Adipocyte (in vitro differentiated cells): Measurements from ENCODE around the gene SLC12A3.
"Not testable (repeated sequence)": the region's sequence is repeated elsewhere in the genome, so short reads cannot be mapped to it uniquely, and the experiment has no call there.

ENCODE experiments used
- DNase-seq: peaks from one replicate; pipeline ENCODE4 v3.0.0-alpha.2; 2015; ENCODE audit warnings: low read depth
- H3K27me3 ChIP-seq: replicated peaks from 2 replicates; pipeline ENCODE4 v1.7.0; 2013; ENCODE audit warnings: mild to moderate bottlenecking, low read length, moderate library complexity; ENCODE audit not compliant: control insufficient read depth, insufficient read depth
- H3K36me3 ChIP-seq: 2 replicates; pipeline ENCODE4 v1.7.0; 2013; ENCODE audit warnings: low read length, mild to moderate bottlenecking, moderate library complexity; ENCODE audit not compliant: control insufficient read depth, insufficient read depth, severe bottlenecking
- H3K4me1 ChIP-seq: 2 replicates; pipeline ENCODE4 v1.7.0; 2013; ENCODE audit warnings: mild to moderate bottlenecking, low read length, moderate library complexity; ENCODE audit not compliant: control insufficient read depth, insufficient read depth
- H3K4me3 ChIP-seq: 2 replicates; pipeline ENCODE4 v1.7.0; 2013; ENCODE audit warnings: mild to moderate bottlenecking, low read length, moderate library complexity
- H3K9ac ChIP-seq: 2 replicates; pipeline ENCODE4 v1.7.0; 2013; ENCODE audit warnings: mild to moderate bottlenecking, low read length, moderate library complexity
- H3K9me3 ChIP-seq: 2 replicates; pipeline ENCODE4 v1.7.0; 2013; ENCODE audit warnings: mild to moderate bottlenecking, low read length, moderate library complexity; ENCODE audit not compliant: control insufficient read depth

The SLC12A3 gene

DNA sequence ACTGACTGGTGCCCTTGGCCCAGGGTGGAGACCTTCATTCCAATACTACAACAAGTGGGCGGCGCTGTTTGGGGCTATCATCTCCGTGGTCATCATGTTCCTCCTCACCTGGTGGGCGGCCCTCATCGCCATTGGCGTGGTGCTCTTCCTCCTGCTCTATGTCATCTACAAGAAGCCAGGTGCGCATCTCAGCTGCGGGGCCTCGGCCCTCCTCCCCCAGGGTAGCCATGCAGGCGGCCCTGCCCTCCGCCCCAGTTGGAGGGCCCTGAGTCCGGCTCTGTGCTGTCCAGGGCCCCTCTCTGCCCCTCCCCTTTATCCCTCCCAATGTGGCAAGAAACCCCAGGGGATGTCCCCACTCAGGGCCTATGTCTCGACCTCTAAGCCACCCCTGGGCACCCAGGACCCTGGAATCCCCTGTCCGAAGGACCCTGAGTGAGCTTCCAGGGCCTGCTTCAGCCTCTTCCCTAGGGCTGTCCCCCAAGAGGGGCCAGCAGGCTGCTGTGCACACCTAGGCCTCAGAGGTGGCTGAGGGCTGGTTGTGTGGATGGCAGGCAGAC, 19.1 kb downstream of the SLC12A3 start:
- Histone ChIP-seq H3K4me3 (no peak overlapping the region), H3K9me3 (no peaks in the 10 kb centered on the region), H3K36me3 (no peaks in the 10 kb centered on the region), H3K9ac (no peak overlapping the region), H3K27me3 (peaks cover 6% of the 10 kb centered on the region), H3K4me1 (no peaks in the 10 kb centered on the region)
- DNase-seq = no peak

DNA sequence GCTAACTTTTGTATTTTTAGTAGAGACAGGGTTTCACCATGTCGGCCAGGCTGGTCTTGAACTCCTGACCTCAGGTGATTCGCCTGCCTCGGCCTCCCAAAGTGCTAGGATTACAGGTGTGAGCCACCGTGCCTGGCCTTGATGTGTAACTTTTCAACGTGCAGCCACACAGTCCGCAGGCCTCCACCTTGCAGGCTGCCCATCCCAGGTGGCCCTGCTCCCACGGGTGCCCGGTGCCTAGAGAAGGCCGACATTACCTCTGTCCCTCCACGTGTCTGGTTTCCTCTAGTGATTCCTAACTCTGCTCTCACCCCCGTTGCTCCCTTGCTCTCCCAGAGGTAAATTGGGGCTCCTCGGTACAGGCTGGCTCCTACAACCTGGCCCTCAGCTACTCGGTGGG, 19.9 kb downstream of the SLC12A3 start:
- not testable (repeated sequence) for H3K9ac ChIP-seq, H3K27me3 ChIP-seq, H3K36me3 ChIP-seq, H3K4me3 ChIP-seq, H3K4me1 ChIP-seq, DNase-seq, H3K9me3 ChIP-seq

DNA sequence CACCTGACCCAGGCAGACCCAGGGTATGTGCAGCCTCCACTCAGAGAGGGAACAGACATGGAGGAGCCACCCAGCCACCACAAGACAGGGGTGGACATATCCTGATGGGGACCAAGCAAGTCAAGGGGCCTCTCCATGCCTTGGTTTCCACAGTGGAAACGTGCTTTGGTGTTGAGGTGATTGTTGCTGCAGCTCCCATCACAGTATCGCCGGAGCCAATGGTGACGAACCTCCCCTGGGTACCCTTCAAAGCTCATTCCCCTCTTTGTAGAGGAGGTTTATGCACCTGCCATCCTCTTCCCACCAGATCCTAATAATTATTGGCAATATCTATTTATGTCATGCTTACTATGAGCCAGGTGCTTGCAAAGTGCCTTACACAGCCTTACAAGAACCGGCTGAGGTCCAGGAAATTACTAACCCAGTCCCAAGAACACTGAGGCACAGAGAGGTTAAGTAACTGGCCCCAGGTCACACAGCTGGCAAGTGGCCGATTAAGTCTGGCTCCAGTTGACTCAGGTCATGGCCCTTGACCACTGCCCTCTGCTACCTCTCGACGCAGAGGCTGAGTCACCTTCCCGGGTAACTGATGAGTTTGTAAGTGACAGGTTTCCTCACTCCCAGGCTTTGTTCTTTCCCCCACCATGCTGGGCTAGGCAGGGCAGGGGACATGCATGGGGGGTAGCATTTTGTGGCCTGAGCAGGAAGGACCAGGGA, 20.6 kb downstream of the SLC12A3 start:
- DNase-seq = no peak
- no peaks in the 10 kb centered on the region for H3K36me3 ChIP-seq
- H3K4me3 ChIP-seq = no peak overlapping the region
- peaks cover 11% of the 10 kb centered on the region for H3K27me3 ChIP-seq
- H3K4me1 ChIP-seq = no peaks in the 10 kb centered on the region
- no peaks in the 10 kb centered on the region for H3K9me3 ChIP-seq
- no peak overlapping the region for H3K9ac ChIP-seq

DNA sequence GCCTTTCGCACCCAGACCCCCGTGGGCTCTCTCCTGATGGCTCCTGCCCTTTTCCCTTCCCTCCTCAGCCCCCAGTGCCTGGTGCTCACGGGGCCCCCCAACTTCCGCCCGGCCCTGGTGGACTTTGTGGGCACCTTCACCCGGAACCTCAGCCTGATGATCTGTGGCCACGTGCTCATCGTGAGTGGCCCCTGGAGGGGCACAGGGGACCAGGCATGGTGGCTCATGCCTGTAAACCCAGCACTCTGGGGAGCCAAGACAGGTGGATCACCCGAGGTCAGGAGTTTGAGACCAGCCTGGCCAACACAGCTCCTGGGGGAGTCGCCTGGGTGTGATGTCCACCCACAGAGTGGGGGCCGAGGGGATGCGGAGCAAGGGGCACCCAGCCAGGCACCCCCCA, 21.3 kb downstream of the SLC12A3 start:
- Histone ChIP-seq H3K27me3 (peaks cover 5% of the 10 kb centered on the region), H3K9me3 (no peaks in the 10 kb centered on the region), H3K4me1 (no peaks in the 10 kb centered on the region), H3K4me3 (no peak overlapping the region), H3K9ac (no peak overlapping the region), H3K36me3 (no peaks in the 10 kb centered on the region)
- DNase-seq = no peak

DNA sequence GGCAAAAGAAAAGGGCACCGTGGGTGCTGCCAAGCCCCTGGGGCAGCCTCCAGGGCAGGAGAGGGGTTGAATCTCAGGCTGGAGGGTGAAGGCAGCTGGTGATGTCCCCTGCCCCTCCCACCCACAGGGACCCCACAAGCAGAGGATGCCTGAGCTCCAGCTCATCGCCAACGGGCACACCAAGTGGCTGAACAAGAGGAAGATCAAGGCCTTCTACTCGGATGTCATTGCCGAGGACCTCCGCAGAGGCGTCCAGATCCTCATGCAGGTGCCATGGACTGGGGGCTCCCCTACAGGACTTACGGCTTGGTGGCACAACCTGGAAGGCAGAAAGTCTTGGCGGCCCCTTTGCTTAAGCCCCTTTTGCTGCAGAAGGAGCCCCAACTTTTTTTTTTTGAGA, 21.8 kb downstream of the SLC12A3 start:
- H3K4me1 ChIP-seq = no peaks in the 10 kb centered on the region
- no peak overlapping the region for H3K4me3 ChIP-seq
- H3K36me3 ChIP-seq = no peaks in the 10 kb centered on the region
- H3K9me3 ChIP-seq = no peaks in the 10 kb centered on the region
- peaks cover 9% of the 10 kb centered on the region for H3K27me3 ChIP-seq
- no peak for DNase-seq
- no peak overlapping the region for H3K9ac ChIP-seq

DNA sequence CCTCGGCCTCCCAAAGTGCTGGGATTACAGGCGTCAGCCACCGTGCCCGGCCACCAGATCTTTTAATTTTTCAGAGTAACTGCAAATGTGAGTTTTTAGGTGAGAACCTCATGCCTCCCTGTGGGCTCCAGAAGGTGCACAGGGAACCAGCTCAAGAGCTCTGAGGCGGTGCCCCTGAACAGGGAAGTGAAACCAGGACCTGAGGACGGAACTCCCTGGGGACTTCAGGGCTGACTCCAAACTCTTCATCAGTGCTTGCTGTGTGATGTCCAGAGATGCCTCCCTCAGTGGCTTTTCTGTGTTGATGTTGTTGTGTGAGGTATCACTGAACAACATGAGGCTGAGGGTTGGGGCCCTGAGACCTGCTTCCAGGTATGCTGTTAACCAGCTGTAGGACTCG, 23.8 kb downstream of the SLC12A3 start:
- Histone ChIP-seq H3K9ac (no peak overlapping the region), H3K27me3 (peaks cover 12% of the 10 kb centered on the region), H3K4me1 (no peaks in the 10 kb centered on the region), H3K36me3 (no peaks in the 10 kb centered on the region), H3K4me3 (no peak overlapping the region), H3K9me3 (no peaks in the 10 kb centered on the region)
- DNase-seq = no peak

DNA sequence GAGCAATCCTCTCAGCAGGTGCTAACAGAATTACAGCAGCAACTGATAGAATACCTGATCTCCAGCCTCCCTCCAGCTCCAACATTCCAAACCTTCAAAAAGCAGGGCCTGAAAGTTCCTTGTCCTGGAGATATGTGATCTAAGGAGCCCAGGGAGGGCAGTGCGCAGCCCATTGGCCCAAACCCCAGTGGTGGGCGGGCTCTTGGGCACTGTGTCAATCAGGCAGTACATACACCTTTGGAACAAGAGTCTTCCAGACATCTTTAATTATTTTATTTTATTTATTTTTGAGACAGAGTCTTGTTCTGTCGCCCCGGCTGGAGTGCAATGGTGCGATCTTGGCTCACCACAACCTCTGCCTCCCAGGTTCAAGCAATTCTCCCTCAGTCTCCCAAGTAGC, 24.2 kb downstream of the SLC12A3 start:
- H3K4me3 ChIP-seq = no peak overlapping the region
- DNase-seq = no peak
- no peak overlapping the region for H3K9ac ChIP-seq
- peaks cover 12% of the 10 kb centered on the region for H3K27me3 ChIP-seq
- H3K9me3 ChIP-seq = no peaks in the 10 kb centered on the region
- H3K4me1 ChIP-seq = no peaks in the 10 kb centered on the region
- H3K36me3 ChIP-seq = no peaks in the 10 kb centered on the region

DNA sequence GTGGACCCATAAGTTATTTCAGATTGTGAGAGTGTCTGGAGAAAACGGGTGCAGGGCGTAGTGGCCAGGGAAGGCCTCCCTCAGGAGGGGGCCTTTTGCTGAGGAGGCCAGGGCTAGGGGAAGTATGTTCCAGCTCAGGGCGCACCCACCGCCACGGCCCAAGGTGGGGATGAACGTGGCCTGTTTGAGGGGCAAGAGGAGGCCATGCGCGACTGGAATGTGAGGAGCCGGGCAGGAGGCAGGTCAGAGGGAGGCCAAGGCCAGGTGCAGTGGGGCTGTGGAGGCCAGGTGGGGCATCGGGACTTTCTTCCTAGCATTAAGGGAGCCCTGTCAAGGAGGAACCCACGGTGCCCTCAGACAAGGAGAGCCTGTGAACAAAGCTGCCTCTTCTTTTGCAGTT, 26.7 kb downstream of the SLC12A3 start:
- no peak for DNase-seq
- Histone ChIP-seq H3K4me1 (no peaks in the 10 kb centered on the region), H3K9me3 (no peaks in the 10 kb centered on the region), H3K9ac (no peak overlapping the region), H3K4me3 (no peak overlapping the region), H3K36me3 (no peaks in the 10 kb centered on the region), H3K27me3 (peaks cover 14% of the 10 kb centered on the region)

DNA sequence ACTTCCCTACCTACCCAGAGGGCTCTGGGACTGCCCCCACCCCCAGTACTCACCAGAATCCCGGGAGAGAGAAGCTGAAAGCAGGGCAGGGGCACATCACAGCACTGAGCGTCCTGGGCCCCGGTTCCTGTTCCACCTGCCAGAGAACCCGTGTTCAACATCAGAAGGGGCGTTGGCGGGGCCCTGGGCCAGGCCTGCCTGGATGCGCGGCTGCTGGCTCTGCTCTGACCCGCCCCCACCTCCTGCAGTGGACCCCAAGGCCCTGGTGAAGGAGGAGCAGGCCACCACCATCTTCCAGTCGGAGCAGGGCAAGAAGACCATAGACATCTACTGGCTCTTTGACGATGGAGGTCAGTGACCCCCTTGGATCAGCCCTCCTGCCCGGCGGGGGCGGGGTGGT, 27.7 kb downstream of the SLC12A3 start:
- Histone ChIP-seq H3K4me1 (no peaks in the 10 kb centered on the region), H3K27me3 (peaks cover 20% of the 10 kb centered on the region), H3K9me3 (no peaks in the 10 kb centered on the region), H3K36me3 (no peaks in the 10 kb centered on the region), H3K4me3 (no peak overlapping the region), H3K9ac (no peak overlapping the region)
- no peak for DNase-seq

DNA sequence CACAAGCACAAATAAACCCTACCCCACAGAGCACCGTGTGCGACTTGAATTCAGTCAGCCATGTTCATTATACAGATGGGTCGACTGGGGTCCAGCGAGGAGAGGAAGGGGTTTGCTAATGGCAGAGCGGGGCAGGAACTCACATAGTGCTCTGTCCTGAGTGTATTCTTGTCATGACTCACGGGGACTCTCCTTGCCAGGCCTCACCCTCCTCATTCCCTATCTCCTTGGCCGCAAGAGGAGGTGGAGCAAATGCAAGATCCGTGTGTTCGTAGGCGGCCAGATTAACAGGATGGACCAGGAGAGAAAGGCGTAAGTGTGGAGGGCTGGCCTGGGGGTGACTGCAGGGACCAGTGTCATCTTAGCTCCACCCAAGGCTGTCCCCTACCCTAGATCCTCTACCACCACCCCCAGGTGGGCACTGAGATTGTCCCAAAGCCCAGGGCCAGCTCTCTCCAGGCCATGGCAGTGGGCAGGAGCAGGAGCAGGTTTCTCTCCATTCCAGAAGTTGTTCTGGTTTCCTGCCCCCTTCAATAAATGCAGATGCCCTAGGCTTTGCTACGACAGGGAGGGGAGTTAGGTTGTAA, 29.4 kb downstream of the SLC12A3 start:
- DNase-seq = no peak
- peaks cover 23% of the 10 kb centered on the region for H3K27me3 ChIP-seq
- H3K9me3 ChIP-seq = no peaks in the 10 kb centered on the region
- H3K4me1 ChIP-seq = no peaks in the 10 kb centered on the region
- H3K36me3 ChIP-seq = no peaks in the 10 kb centered on the region
- H3K9ac ChIP-seq = no peak overlapping the region
- no peak overlapping the region for H3K4me3 ChIP-seq

DNA sequence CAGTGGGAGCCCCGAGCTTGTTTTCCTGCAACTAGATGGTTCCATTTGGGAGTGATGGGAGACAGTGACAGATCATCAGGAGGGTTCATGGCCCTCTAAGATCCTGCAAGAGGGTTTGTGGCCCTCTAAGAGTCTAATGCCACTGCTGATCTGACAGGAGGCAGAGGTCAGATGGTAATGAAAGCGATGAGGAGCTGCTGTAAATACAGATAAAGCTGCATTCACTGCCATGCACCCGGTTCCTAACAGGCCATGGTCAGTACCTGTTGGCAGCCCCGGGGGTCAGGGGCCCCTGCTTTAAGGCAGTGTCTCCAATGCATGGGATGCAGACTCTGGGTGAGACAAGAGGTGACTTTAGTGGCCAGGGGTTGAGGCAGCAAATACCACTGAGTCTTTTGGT, 30.8 kb downstream of the SLC12A3 start:
- no peaks in the 10 kb centered on the region for H3K9me3 ChIP-seq
- DNase-seq = no peak
- H3K36me3 ChIP-seq = no peaks in the 10 kb centered on the region
- H3K27me3 ChIP-seq = peaks cover 27% of the 10 kb centered on the region
- no peak overlapping the region for H3K4me3 ChIP-seq
- no peaks in the 10 kb centered on the region for H3K4me1 ChIP-seq
- H3K9ac ChIP-seq = no peak overlapping the region
